Mucosa of stomach (tissue), 1 donor: ENCODE results near the gene F2RL3.

Experiments used
- H3K27me3 ChIP-seq: one replicate; pipeline ENCODE4 v1.7.0; 2013; ENCODE audit warnings: mild to moderate bottlenecking, low read length; ENCODE audit not compliant: control insufficient read depth, insufficient read depth
- H3K36me3 ChIP-seq: one replicate; pipeline ENCODE4 v1.7.0; 2013; ENCODE audit warnings: low read length; ENCODE audit not compliant: control insufficient read depth, insufficient read depth
- H3K4me1 ChIP-seq: one replicate; pipeline ENCODE4 v1.7.0; 2013; ENCODE audit warnings: mild to moderate bottlenecking, low read length; ENCODE audit not compliant: control insufficient read depth, insufficient read depth
- H3K4me3 ChIP-seq: one replicate; pipeline ENCODE4 v1.7.0; 2013; ENCODE audit warnings: low read length
- H3K9ac ChIP-seq: one replicate; pipeline ENCODE4 v1.7.0; 2013; ENCODE audit warnings: mild to moderate bottlenecking, low read length, moderate library complexity
- H3K9me3 ChIP-seq: one replicate; pipeline ENCODE4 v1.7.0; 2013; ENCODE audit warnings: mild to moderate bottlenecking, low read length, moderate library complexity; ENCODE audit not compliant: control insufficient read depth
- donor health status: Pancreatic carcinoma.

The F2RL3 gene

GRCh38 chr19:16917401-16917800 is 28.6 kb downstream of the F2RL3 start:
- no peaks in the 10 kb centered on the region for H3K36me3 ChIP-seq
- no peaks in the 10 kb centered on the region for H3K9me3 ChIP-seq
- no peaks in the 10 kb centered on the region for H3K27me3 ChIP-seq
- H3K4me1 ChIP-seq, result no peaks in the 10 kb centered on the region
- no peak overlapping the region for H3K9ac ChIP-seq
- no peak overlapping the region for H3K4me3 ChIP-seq

GRCh38 chr19:16919496-16919895 is 30.7 kb downstream of the F2RL3 start:
- H3K27me3 ChIP-seq, result no peaks in the 10 kb centered on the region
- no peaks in the 10 kb centered on the region for H3K36me3 ChIP-seq
- H3K4me3 ChIP-seq, result no peak overlapping the region
- no peaks in the 10 kb centered on the region for H3K4me1 ChIP-seq
- H3K9me3 ChIP-seq, result no peaks in the 10 kb centered on the region
- no peak overlapping the region for H3K9ac ChIP-seq

- Histone ChIP-seq H3K27me3 (no peaks in the 10 kb centered on the region), H3K4me1 (no peaks in the 10 kb centered on the region), H3K4me3 (no peak overlapping the region), H3K36me3 (no peaks in the 10 kb centered on the region), H3K9me3 (no peaks in the 10 kb centered on the region), H3K9ac (no peak overlapping the region)
These were observed 32.2 kb downstream of the F2RL3 start for GRCh38 chr19:16920816-16921529.

- Histone ChIP-seq H3K36me3 (no peaks in the 10 kb centered on the region), H3K4me1 (no peaks in the 10 kb centered on the region), H3K27me3 (no peaks in the 10 kb centered on the region), H3K4me3 (no peak overlapping the region), H3K9me3 (no peaks in the 10 kb centered on the region), H3K9ac (no peak overlapping the region)
These were observed 33.2 kb downstream of the F2RL3 start for GRCh38 chr19:16921766-16922591.

GRCh38 chr19:16922592-16922934 is 33.8 kb downstream of the F2RL3 start:
- Histone ChIP-seq H3K27me3 (no peaks in the 10 kb centered on the region), H3K4me3 (no peak overlapping the region), H3K9me3 (no peaks in the 10 kb centered on the region), H3K9ac (no peak overlapping the region), H3K36me3 (no peaks in the 10 kb centered on the region), H3K4me1 (no peaks in the 10 kb centered on the region)

- Histone ChIP-seq H3K36me3 (no peaks in the 10 kb centered on the region), H3K27me3 (no peaks in the 10 kb centered on the region), H3K4me3 (no peak overlapping the region), H3K9me3 (no peaks in the 10 kb centered on the region), H3K4me1 (no peaks in the 10 kb centered on the region), H3K9ac (no peak overlapping the region)
These were observed 34.1 kb downstream of the F2RL3 start for GRCh38 chr19:16922949-16923348.

GRCh38 chr19:16927883-16928282 is 39.1 kb downstream of the F2RL3 start:
- H3K9me3 ChIP-seq, result no peaks in the 10 kb centered on the region
- no peaks in the 10 kb centered on the region for H3K36me3 ChIP-seq
- H3K4me1 ChIP-seq, result no peaks in the 10 kb centered on the region
- H3K4me3 ChIP-seq, result no peak overlapping the region
- H3K27me3 ChIP-seq, result no peaks in the 10 kb centered on the region
- H3K9ac ChIP-seq, result no peak overlapping the region

- Histone ChIP-seq H3K9me3 (no peaks in the 10 kb centered on the region), H3K4me3 (no peak overlapping the region), H3K27me3 (no peaks in the 10 kb centered on the region), H3K9ac (no peak overlapping the region), H3K36me3 (no peaks in the 10 kb centered on the region), H3K4me1 (no peaks in the 10 kb centered on the region)
These were observed 39.6 kb downstream of the F2RL3 start for GRCh38 chr19:16928351-16928750.

- H3K27me3 ChIP-seq, result no peaks in the 10 kb centered on the region
- H3K4me3 ChIP-seq, result no peak overlapping the region
- no peak overlapping the region for H3K9ac ChIP-seq
- no peaks in the 10 kb centered on the region for H3K36me3 ChIP-seq
- H3K4me1 ChIP-seq, result no peaks in the 10 kb centered on the region
- H3K9me3 ChIP-seq, result no peaks in the 10 kb centered on the region
These were observed 40.1 kb downstream of the F2RL3 start for GRCh38 chr19:16928916-16929315.

GRCh38 chr19:16930753-16931152 is 42.0 kb downstream of the F2RL3 start:
- no peaks in the 10 kb centered on the region for H3K4me1 ChIP-seq
- no peaks in the 10 kb centered on the region for H3K27me3 ChIP-seq
- H3K9ac ChIP-seq, result no peak overlapping the region
- no peaks in the 10 kb centered on the region for H3K9me3 ChIP-seq
- no peaks in the 10 kb centered on the region for H3K36me3 ChIP-seq
- H3K4me3 ChIP-seq, result no peak overlapping the region

GRCh38 chr19:16931306-16931705 is 42.5 kb downstream of the F2RL3 start:
- Histone ChIP-seq H3K4me3 (no peak overlapping the region), H3K4me1 (no peaks in the 10 kb centered on the region), H3K9ac (no peak overlapping the region), H3K9me3 (no peaks in the 10 kb centered on the region), H3K36me3 (no peaks in the 10 kb centered on the region), H3K27me3 (no peaks in the 10 kb centered on the region)

- no peaks in the 10 kb centered on the region for H3K9me3 ChIP-seq
- H3K4me3 ChIP-seq, result no peak overlapping the region
- H3K9ac ChIP-seq, result no peak overlapping the region
- H3K36me3 ChIP-seq, result no peaks in the 10 kb centered on the region
- no peaks in the 10 kb centered on the region for H3K4me1 ChIP-seq
- H3K27me3 ChIP-seq, result no peaks in the 10 kb centered on the region
These were observed 45.7 kb downstream of the F2RL3 start for GRCh38 chr19:16934489-16934888.
